ENCODE measurements around the gene NMNAT2. TPM values are rescaled to one million over a fixed set of nuclear protein-coding genes. Genes with fewer than 3 reads are reported as not detected.

The NMNAT2 gene
- total RNA-seq, 1 experiment from 2014 or later = 0.39 TPM

GRCh38 chr1:183424691-183425090 lies 6.5 kb upstream of the NMNAT2 start:
- DNase-seq (ENCODE audit: low read depth, low spot score) (no peak), ATAC-seq (no peak)
- H3K27me3 ChIP-seq (ENCODE audit: control insufficient read depth, insufficient read depth, low read length) = peaks cover 9% of the 10 kb centered on the region; the same call in 1 of the 2 replicates
- BruUV-seq (replicated peaks) = no TSS peak
- ChIA-PET POLR2A (no interaction called here), CTCF (no interaction called here)
- no peak overlapping the region for H3K4me3 ChIP-seq (ENCODE audit: low read depth in 2 of 2, low read length in 2 of 2)
- no peaks in the 10 kb centered on the region for H3K4me1 ChIP-seq (ENCODE audit: control insufficient read depth, insufficient read depth, low read length)
- H3K36me3 ChIP-seq (ENCODE audit: control insufficient read depth, insufficient read depth, low read length) = no peaks in the 10 kb centered on the region
- intact Hi-C loops (cut with micrococcal nuclease; ENCODE audit: unreplicated experiment) = no loop called here
- H3K27ac ChIP-seq (ENCODE audit: low read length) = no peak overlapping the region
- in situ Hi-C loops (cut with HindIII; ENCODE audit: low pct_unique_long_range_greater_than_20kb, low sequenced_read_pairs) = no loop called here
- TF ChIP-seq TCF7L2 (IDR thresholded peaks at IDR 0.05; ENCODE audit: low read depth, low read length) (no peak), CTCF (IDR thresholded peaks at IDR 0.05) (no peak), POLR2AphosphoS5 (IDR thresholded peaks at IDR 0.05; ENCODE audit: low read depth, low read length) (no peak), REST (IDR thresholded peaks at IDR 0.05; ENCODE audit: insufficient read depth in 1 of 2, low read depth in 2 of 2, low read length in 1 of 2) (no peak), SIN3A (IDR thresholded peaks at IDR 0.05; ENCODE audit: borderline replicate concordance, insufficient read depth, low read depth, low read length) (no peak)
- H3K9me3 ChIP-seq (ENCODE audit: control insufficient read depth, insufficient read depth, low read depth, low read length) = no peaks in the 10 kb centered on the region

- POLR2A ChIA-PET = no interaction called here
- H3K36me3 ChIP-seq (ENCODE audit: control insufficient read depth, insufficient read depth, low read length) = no peaks in the 10 kb centered on the region
- intact Hi-C loops (cut with micrococcal nuclease; ENCODE audit: unreplicated experiment) (no loop called here), in situ Hi-C loops (cut with HindIII; ENCODE audit: low pct_unique_long_range_greater_than_20kb, low sequenced_read_pairs) (no loop called here)
- no peak for ATAC-seq
- H3K27me3 ChIP-seq (ENCODE audit: control insufficient read depth, insufficient read depth, low read length) = peaks cover 13% of the 10 kb centered on the region
- no peaks in the 10 kb centered on the region for H3K9me3 ChIP-seq (ENCODE audit: control insufficient read depth, insufficient read depth, low read depth, low read length)
- TF ChIP-seq SIN3A (IDR thresholded peaks at IDR 0.05; ENCODE audit: borderline replicate concordance, insufficient read depth, low read depth, low read length) (no peak), CTCF (IDR thresholded peaks at IDR 0.05) (no peak), TCF7L2 (IDR thresholded peaks at IDR 0.05; ENCODE audit: low read depth, low read length) (no peak), REST (IDR thresholded peaks at IDR 0.05; ENCODE audit: insufficient read depth in 1 of 2, low read depth in 2 of 2, low read length in 1 of 2) (no peak), POLR2AphosphoS5 (IDR thresholded peaks at IDR 0.05; ENCODE audit: low read depth, low read length) (no peak)
- CTCF ChIA-PET = no interaction called here
- 0 out of 2 replicates have a peak, but pooled peaks cover 2% of the 10 kb centered on the region for H3K4me1 ChIP-seq (ENCODE audit: control insufficient read depth, insufficient read depth, low read length)
- no TSS peak for BruUV-seq (replicated peaks)
- DNase-seq (ENCODE audit: low read depth, low spot score) = no peak
- H3K27ac ChIP-seq (ENCODE audit: low read length) = no peak overlapping the region
- no peak overlapping the region for H3K4me3 ChIP-seq (ENCODE audit: low read depth in 2 of 2, low read length in 2 of 2)
Measured at GRCh38 chr1:183423541-183423940, 5.4 kb upstream of the NMNAT2 start.

Data from Panc1 (cell line).